ENCODE measurements around the gene ACSS1.

Gene ACSS1

GRCh38 chr20:25067102-25067987, 9.4 kb upstream of the ACSS1 start:
- POLR2A ChIA-PET, result no interaction called here
- CTCF ChIA-PET, result no interaction called here
- no peak for DNase-seq (ENCODE audit: extremely low spot score)
- TF ChIP-seq ZNF384 (IDR thresholded peaks at IDR 0.05) (no peak), SUZ12 (IDR thresholded peaks at IDR 0.05) (no peak), BHLHE40 (IDR thresholded peaks at IDR 0.05; ENCODE audit: borderline replicate concordance) (no peak), PKNOX1 (IDR thresholded peaks at IDR 0.05) (no peak), SP1 (IDR thresholded peaks at IDR 0.05) (no peak), NFRKB (IDR thresholded peaks at IDR 0.05) (no peak), L3MBTL2 (conservative IDR thresholded peaks at IDR 0.05) (no peak), CTBP1 (IDR thresholded peaks at IDR 0.05; ENCODE audit: borderline replicate concordance) (no peak), ELF4 (IDR thresholded peaks at IDR 0.05) (no peak)

GRCh38 chr20:25066386-25066785, 8.4 kb upstream of the ACSS1 start:
- TF ChIP-seq SP1 (IDR thresholded peaks at IDR 0.05) (no peak), LEF1 (IDR thresholded peaks at IDR 0.05; ENCODE audit: borderline replicate concordance) (no peak), HDGF (IDR thresholded peaks at IDR 0.05; ENCODE audit: borderline replicate concordance) (no peak), NFRKB (IDR thresholded peaks at IDR 0.05) (no peak), L3MBTL2 (conservative IDR thresholded peaks at IDR 0.05) (no peak)
- CTCF ChIA-PET, result interaction anchor here (0.5 to 4.8 kb wide), 3 partner anchors 54 to 136 kb away, joined by 3 to 33 read pairs (median 3); partner anchors contain the start of gene APMAP
- DNase-seq (ENCODE audit: extremely low spot score), result no peak
- POLR2A ChIA-PET, result interaction anchor here (1.2 kb wide), 1 partner anchor 73 kb away, joined by 4 read pairs; no protein-coding TSS in a partner anchor

GRCh38 chr20:25065625-25066338, 7.8 kb upstream of the ACSS1 start:
- ChIA-PET POLR2A (interaction anchor here (1.2 kb wide), 1 partner anchor 72 kb away, joined by 4 read pairs; no protein-coding TSS in a partner anchor), CTCF (interaction anchor here (0.5 to 4.8 kb wide), 4 partner anchors 53 to 135 kb away, joined by 3 to 33 read pairs (median 4); partner anchors contain the start of gene APMAP)
- peak; percentile 54 for DNase-seq (ENCODE audit: extremely low spot score)
- TF ChIP-seq ARNT (IDR thresholded peaks at IDR 0.05) (no peak), PKNOX1 (IDR thresholded peaks at IDR 0.05) (peak; percentile 39)

GRCh38 chr20:25065072-25065624, 7.2 kb upstream of the ACSS1 start:
- no peak for TF ChIP-seq NFRKB (IDR thresholded peaks at IDR 0.05)
- ChIA-PET POLR2A (interaction anchor here (1.2 kb wide), 1 partner anchor 72 kb away, joined by 4 read pairs; no protein-coding TSS in a partner anchor), CTCF (interaction anchor here (0.7 to 4.8 kb wide), 3 partner anchors 54 to 134 kb away, joined by 3 to 33 read pairs (median 4); partner anchors contain the start of gene APMAP)
- no peak for DNase-seq (ENCODE audit: extremely low spot score)

GRCh38 chr20:25064561-25065071, 6.7 kb upstream of the ACSS1 start:
- ChIA-PET POLR2A (no interaction called here), CTCF (interaction anchor here (4.8 kb wide), 1 partner anchor 70 kb away, joined by 33 read pairs; the partner anchor contains the start of gene APMAP)
- no peak for DNase-seq (ENCODE audit: extremely low spot score)
- TF ChIP-seq PKNOX1 (IDR thresholded peaks at IDR 0.05) (no peak), ARNT (IDR thresholded peaks at IDR 0.05) (no peak)

GRCh38 chr20:25063981-25064380, 6.0 kb upstream of the ACSS1 start:
- no peak for TF ChIP-seq FOXK2 (IDR thresholded peaks at IDR 0.05)
- no peak for TF ChIP-seq BHLHE40 (IDR thresholded peaks at IDR 0.05; ENCODE audit: borderline replicate concordance)
- no peak for TF ChIP-seq L3MBTL2 (conservative IDR thresholded peaks at IDR 0.05)
- TF ChIP-seq ZNF384 (IDR thresholded peaks at IDR 0.05), result no peak
- no peak for TF ChIP-seq SP1 (IDR thresholded peaks at IDR 0.05)
- TF ChIP-seq TARDBP (IDR thresholded peaks at IDR 0.05), result no peak
- no peak for TF ChIP-seq ARNT (IDR thresholded peaks at IDR 0.05)
- no peak for TF ChIP-seq SUZ12 (IDR thresholded peaks at IDR 0.05)
- no peak for TF ChIP-seq FOXM1 (IDR thresholded peaks at IDR 0.05; ENCODE audit: borderline replicate concordance)
- no peak for TF ChIP-seq HDGF (IDR thresholded peaks at IDR 0.05; ENCODE audit: borderline replicate concordance)
- no peak for TF ChIP-seq PKNOX1 (IDR thresholded peaks at IDR 0.05)
- TF ChIP-seq LEF1 (IDR thresholded peaks at IDR 0.05; ENCODE audit: borderline replicate concordance), result no peak
- no peak for TF ChIP-seq FOXA1 (IDR thresholded peaks at IDR 0.05)
- TF ChIP-seq ELF4 (IDR thresholded peaks at IDR 0.05), result no peak
- no peak for TF ChIP-seq NFRKB (IDR thresholded peaks at IDR 0.05)
- TF ChIP-seq CTBP1 (IDR thresholded peaks at IDR 0.05; ENCODE audit: borderline replicate concordance), result no peak
- no peak for DNase-seq (ENCODE audit: extremely low spot score)
- POLR2A ChIA-PET, result no interaction called here
- CTCF ChIA-PET, result interaction anchor here (4.8 kb wide), 1 partner anchor 69 kb away, joined by 33 read pairs; the partner anchor contains the start of gene APMAP

All from HEK293T (cell line).